WI38 (cell line): Measurements from ENCODE around the gene CEP104.

ENCODE experiments used
- H3K4me3 ChIP-seq: 2 replicates; pipeline ENCODE4 v1.5.1; 2011; ENCODE audit warnings: low read depth, mild to moderate bottlenecking, control low read depth, low read length
- CTCF ChIP-seq: IDR thresholded peaks from 2 replicates; pipeline ENCODE4 v1.5.1; 2012; ENCODE audit warnings: low read depth, mild to moderate bottlenecking, control low read depth, low read length

Gene CEP104

GRCh38 chr1:3885611-3886010 is 28.6 kb upstream of the CEP104 start:
- TF ChIP-seq CTCF: no peak

DNA sequence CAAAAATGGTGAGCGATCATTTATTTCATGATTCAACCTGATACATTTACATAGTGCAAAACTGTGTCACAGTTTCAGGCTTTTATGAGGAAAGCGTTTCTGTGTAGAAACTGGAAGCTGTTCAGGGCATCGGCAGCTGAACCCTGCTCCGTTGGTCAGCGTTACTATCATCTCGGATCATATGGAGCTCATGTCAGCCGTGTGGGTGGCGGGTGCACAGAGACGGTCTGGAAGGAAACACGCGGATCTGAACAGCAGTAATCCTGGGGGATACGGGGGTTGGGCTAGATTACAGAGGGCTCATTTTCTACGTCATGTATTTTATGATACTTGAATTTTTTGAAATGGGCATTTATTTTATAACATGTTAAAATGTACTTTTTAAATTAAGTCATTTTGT is 28.0 kb upstream of the CEP104 start:
- TF ChIP-seq CTCF: no peak
- no peak overlapping the region for H3K4me3 ChIP-seq

More at GRCh38 chr1:3885611-3886010, 28.6 kb upstream of the CEP104 start:
- no peak overlapping the region for H3K4me3 ChIP-seq

DNA sequence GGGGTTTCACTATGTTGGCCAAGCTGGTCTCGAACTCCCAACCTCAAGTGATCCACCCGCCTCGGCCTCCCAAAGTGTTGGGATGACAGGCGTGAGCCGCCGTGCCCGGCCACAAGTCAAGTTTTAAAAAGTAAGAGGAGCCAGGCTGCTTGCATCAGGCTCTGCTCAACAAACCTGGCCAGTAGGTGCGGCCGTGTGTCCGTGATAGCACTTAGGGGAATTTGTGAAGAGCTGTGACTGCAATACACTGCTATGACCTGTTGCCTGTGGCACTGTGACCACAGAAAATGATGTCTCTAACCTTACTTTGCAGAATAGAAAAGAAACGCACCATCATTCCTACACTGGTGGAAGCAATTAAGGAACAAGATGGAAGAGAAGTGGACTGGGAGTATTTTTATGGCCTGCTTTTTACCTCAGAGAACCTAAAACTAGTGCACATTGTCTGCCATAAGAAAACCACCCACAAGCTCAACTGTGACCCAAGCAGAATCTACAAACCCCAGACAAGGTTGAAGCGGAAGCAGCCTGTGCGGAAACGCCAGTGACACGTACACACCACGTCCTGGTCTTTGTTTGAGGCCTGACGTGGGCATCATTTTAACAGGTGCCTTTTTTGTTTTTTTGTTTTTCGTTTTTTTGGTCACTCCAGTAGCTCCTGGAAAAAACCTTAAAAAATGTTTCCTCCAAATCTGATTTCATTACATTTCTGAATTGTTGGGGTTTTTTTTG is 26.3 kb upstream of the CEP104 start:
- H3K4me3 ChIP-seq: no peak overlapping the region
- TF ChIP-seq CTCF: no peak

DNA sequence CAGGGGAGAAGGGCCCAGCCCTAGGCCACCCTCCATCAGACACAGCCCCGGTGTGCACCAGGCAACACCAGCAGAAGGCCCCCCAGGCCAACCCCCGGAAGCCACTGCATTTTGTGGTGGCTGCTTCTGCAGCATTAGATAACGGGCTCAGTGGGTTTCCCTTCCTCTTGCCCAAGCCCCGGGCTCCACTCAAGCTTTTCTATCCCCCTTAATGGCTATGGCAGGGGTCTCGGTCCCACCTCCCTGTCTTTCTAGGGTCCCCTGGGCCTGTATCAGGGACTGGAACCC is 24.1 kb upstream of the CEP104 start:
- TF ChIP-seq CTCF: no peak

DNA sequence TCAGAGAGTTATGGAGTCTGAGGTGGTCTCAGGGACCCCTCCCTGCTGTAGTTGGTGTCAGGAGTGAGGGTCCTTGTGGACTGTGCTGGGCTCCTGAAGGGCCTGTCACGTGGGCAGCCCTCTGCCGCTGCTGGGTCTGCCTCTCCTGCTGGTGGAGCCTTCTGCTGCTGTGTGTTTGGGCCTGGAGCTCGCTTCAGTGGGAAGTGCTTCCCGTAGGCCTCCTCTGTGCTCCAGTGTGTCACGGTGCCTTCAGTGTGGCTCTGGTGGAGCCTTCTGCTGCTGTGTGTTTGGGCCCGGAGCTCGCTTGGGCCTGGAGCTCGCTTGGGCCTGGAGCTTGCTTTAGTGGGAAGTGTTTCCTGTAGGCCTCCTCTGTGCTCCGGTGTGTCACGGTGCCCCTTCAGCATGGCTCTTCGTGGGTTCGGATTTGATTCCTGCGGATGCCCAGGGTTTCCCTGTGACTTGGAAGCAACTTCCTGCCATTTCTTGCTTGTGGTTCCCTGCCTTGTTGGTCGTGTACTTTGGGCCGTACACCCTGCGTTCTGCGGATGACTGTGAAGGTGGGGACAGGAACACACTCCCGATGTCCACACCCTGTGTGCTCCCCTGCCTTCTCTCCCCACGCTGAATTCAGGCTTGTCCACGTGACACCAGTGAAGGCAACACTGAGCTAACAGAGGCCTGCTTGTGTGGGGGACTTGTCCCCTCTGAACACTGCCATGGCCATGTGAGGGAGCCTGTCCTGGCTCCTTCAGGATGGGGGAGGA is 23.6 kb upstream of the CEP104 start:
- H3K4me3 ChIP-seq: no peak overlapping the region
- no peak for TF ChIP-seq CTCF

More for the DNA sequence above, 24.1 kb upstream of the CEP104 start:
- no peak overlapping the region for H3K4me3 ChIP-seq

GRCh38 chr1:3879787-3880428 is 22.9 kb upstream of the CEP104 start:
- no peak for TF ChIP-seq CTCF
- no peak overlapping the region for H3K4me3 ChIP-seq

DNA sequence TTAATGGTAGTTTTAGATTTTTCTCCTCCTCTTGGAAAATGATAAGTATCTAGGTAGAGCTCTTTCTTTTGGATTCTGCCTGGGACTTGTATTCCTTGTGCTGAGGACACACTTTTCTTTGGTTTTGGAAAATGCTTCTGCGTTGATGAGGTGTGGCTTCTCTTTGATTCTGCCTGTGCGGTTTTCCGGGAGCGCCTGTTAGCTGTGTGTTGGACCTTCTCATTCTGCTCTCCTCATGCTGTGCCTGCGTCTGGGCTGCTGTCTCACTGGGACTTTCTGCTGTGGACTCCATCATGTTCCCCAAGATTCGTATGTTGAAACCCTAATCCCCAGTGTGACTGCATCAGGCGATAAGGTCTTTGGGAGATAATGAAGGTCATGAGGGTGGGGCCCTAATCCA is 22.1 kb upstream of the CEP104 start:
- no peak overlapping the region for H3K4me3 ChIP-seq
- TF ChIP-seq CTCF: no peak
